Osteoblast (primary cell): ENCODE measurements around the gene AGA. TPM values are rescaled to one million over a fixed set of nuclear protein-coding genes. Genes with fewer than 3 reads are reported as not detected.

Experiments
- DNase-seq: peaks from one replicate; pipeline ENCODE4 v3.0.0; 2011; ENCODE audit warnings: low spot score, mixed read lengths; ENCODE audit not compliant: insufficient read length; ENCODE audit errors: missing footprints
- H2AFZ ChIP-seq: 2 replicates; pipeline ENCODE4 v1.6.0; 2011; ENCODE audit warnings: mild to moderate bottlenecking, low read length
- H3K27ac ChIP-seq: 2 replicates; pipeline ENCODE4 v1.5.1; 2011; ENCODE audit warnings: mild to moderate bottlenecking, low read depth, low read length, moderate library complexity
- H3K27me3 ChIP-seq: 2 replicates; pipeline ENCODE4 v1.6.0; 2012; ENCODE audit warnings: mild to moderate bottlenecking, control low read depth, inconsistent platforms, low read length, moderate library complexity; ENCODE audit not compliant: insufficient read depth
- H3K36me3 ChIP-seq: 2 replicates; pipeline ENCODE4 v1.5.1; 2011; ENCODE audit warnings: mild to moderate bottlenecking, low read length, control low read depth, moderate library complexity; ENCODE audit not compliant: insufficient read depth
- H3K4me1 ChIP-seq: 2 replicates; pipeline ENCODE4 v1.5.1; 2011; ENCODE audit warnings: mild to moderate bottlenecking, low read length, control low read depth, moderate library complexity; ENCODE audit not compliant: insufficient read depth
- H3K4me2 ChIP-seq: 2 replicates; pipeline ENCODE4 v1.6.0; 2011; ENCODE audit warnings: mild to moderate bottlenecking, low read length; ENCODE audit not compliant: insufficient read depth
- H3K4me3 ChIP-seq: fragments of 200-600 bp; sonication (generic); 3 replicates; pipeline ENCODE4 v1.5.1; 2012; ENCODE audit warnings: mild to moderate bottlenecking, low read length, inconsistent platforms; ENCODE audit not compliant: insufficient read depth
- H3K79me2 ChIP-seq: 2 replicates; pipeline ENCODE4 v1.6.0; 2012; ENCODE audit warnings: mild to moderate bottlenecking, low read length, control low read depth, inconsistent platforms; ENCODE audit not compliant: insufficient read depth
- H3K9me3 ChIP-seq: 2 replicates; pipeline ENCODE4 v1.5.1; 2011; ENCODE audit warnings: low read depth, low read length, control low read depth
- H4K20me1 ChIP-seq: 2 replicates; pipeline ENCODE4 v1.6.0; 2012; ENCODE audit warnings: mild to moderate bottlenecking, low read length, control low read depth; ENCODE audit not compliant: insufficient read depth
- total RNA-seq: library from RNA; depleted of rRNA; stranded (reverse); fragments of >200 nt; gene quantifications from 2 replicates; pipeline ENCODE4 v1.2.3, GENCODE V29; 2012
- TF ChIP-seq, protein P1 (sequence below): IDR thresholded peaks from 2 replicates; pipeline ENCODE4 v1.5.1; 2011; ENCODE audit warnings: mild to moderate bottlenecking, low read depth, low read length, moderate library complexity; ENCODE audit errors: extremely low read depth

AGA gene
- total RNA-seq, 1 donor: 43.4 TPM

DNA sequence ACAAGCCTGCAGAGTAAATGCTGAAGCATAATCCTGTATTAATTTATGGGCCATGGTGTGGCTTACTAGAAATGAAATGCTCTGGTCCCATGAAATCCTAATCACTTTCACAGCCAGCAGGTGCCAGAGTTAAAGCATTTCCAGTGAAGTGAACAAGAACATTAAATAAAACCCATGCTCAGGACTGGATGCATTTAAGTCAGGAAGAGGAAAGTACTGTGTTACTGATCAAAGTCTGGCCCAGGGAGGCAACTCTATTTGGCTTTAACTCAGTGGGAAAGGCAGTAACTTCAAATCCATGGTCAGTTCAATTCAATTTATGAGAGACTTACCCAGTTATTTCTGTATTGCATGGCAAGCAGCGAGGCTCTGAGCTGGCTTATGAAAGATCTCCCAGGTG is 29.2 kb downstream of the AGA start:
- no peaks in the 10 kb centered on the region for H3K4me1 ChIP-seq
- no peak overlapping the region for H3K27ac ChIP-seq
- no peaks in the 10 kb centered on the region for H3K36me3 ChIP-seq
- no peak overlapping the region for H3K4me2 ChIP-seq
- H4K20me1 ChIP-seq: no peaks in the 10 kb centered on the region
- no peak for DNase-seq
- no peaks in the 10 kb centered on the region for H3K9me3 ChIP-seq
- no peaks in the 10 kb centered on the region for H3K79me2 ChIP-seq
- no peak overlapping the region for H3K4me3 ChIP-seq
- TF ChIP-seq, protein P1, sequence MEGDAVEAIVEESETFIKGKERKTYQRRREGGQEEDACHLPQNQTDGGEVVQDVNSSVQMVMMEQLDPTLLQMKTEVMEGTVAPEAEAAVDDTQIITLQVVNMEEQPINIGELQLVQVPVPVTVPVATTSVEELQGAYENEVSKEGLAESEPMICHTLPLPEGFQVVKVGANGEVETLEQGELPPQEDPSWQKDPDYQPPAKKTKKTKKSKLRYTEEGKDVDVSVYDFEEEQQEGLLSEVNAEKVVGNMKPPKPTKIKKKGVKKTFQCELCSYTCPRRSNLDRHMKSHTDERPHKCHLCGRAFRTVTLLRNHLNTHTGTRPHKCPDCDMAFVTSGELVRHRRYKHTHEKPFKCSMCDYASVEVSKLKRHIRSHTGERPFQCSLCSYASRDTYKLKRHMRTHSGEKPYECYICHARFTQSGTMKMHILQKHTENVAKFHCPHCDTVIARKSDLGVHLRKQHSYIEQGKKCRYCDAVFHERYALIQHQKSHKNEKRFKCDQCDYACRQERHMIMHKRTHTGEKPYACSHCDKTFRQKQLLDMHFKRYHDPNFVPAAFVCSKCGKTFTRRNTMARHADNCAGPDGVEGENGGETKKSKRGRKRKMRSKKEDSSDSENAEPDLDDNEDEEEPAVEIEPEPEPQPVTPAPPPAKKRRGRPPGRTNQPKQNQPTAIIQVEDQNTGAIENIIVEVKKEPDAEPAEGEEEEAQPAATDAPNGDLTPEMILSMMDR: no peak
- no peaks in the 10 kb centered on the region for H3K27me3 ChIP-seq
- H2AFZ ChIP-seq: no peak overlapping the region

DNA sequence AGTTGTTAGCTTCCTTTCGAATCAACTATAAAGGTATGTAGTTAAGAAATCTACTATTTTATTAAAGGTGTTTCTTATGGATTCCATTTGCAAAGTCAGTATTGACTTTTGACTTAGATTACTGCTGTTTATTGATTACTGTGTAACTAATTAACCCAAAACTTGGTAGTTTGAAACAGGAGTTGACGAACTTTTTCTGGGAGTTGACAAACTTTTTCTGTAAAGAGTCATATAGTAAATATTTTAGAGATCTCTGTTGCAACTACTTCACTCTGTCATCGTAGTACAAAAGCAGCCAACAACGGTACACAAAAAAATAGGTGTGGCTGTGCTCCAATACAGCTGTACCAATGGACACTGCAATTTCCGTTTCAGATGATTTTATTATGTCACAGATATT is 30.2 kb downstream of the AGA start:
- no peak for DNase-seq
- TF ChIP-seq, protein P1: no peak
- Histone ChIP-seq H3K27ac (no peak overlapping the region), H2AFZ (no peak overlapping the region), H4K20me1 (no peaks in the 10 kb centered on the region), H3K36me3 (no peaks in the 10 kb centered on the region), H3K4me1 (no peaks in the 10 kb centered on the region), H3K4me2 (no peak overlapping the region), H3K79me2 (no peaks in the 10 kb centered on the region), H3K9me3 (no peaks in the 10 kb centered on the region), H3K27me3 (no peaks in the 10 kb centered on the region), H3K4me3 (no peak overlapping the region)

DNA sequence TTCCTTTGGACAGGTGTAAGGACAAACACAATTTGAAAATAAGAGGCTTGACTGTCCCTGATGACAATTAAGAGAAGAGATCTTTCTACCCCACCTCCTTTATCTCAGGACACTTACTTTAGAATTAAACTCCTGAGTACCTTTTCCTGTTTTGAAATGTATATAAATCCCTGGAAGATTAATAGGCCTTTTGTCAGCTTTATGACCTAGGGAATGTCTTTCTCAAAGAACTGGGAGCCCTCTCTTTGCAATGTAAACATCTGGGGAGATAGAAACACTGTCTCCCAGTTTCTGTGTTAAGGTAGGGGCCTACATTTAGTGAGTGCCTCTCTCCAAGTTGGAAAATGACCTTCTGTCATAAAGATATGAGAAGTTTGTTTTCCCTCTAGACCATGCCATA is 31.7 kb downstream of the AGA start:
- no peaks in the 10 kb centered on the region for H3K9me3 ChIP-seq
- no peak overlapping the region for H3K4me3 ChIP-seq
- H3K27me3 ChIP-seq: no peaks in the 10 kb centered on the region
- no peaks in the 10 kb centered on the region for H3K79me2 ChIP-seq
- no peaks in the 10 kb centered on the region for H3K36me3 ChIP-seq
- no peaks in the 10 kb centered on the region for H3K4me1 ChIP-seq
- no peak overlapping the region for H2AFZ ChIP-seq
- H3K4me2 ChIP-seq: no peak overlapping the region
- no peak for DNase-seq
- no peak overlapping the region for H3K27ac ChIP-seq
- TF ChIP-seq, protein P1: no peak
- no peaks in the 10 kb centered on the region for H4K20me1 ChIP-seq

DNA sequence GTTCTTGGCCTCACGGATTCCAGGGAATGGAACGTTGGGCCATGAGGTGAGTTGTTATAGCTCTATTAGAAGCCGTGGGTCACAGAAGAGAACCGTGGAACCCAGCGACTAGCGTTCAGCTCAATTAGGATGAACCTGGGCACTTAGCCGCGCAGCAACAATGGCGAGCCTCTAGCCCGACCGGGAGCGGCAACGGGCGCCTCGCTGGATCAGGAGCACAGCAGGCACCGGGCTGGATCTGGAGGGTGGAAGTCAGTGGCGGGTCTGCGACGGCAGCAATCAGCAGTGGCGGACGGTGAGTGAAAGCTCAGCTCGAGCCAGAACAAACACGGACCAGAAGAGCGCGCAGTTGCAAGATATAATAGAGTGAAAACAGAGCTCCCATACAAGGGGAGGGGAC is 34.2 kb downstream of the AGA start:
- TF ChIP-seq, protein P1: no peak
- no peaks in the 10 kb centered on the region for H3K79me2 ChIP-seq
- H3K4me1 ChIP-seq: no peaks in the 10 kb centered on the region
- no peaks in the 10 kb centered on the region for H4K20me1 ChIP-seq
- peaks cover 2% of the 10 kb centered on the region for H3K27me3 ChIP-seq
- H2AFZ ChIP-seq: no peak overlapping the region
- no peak for DNase-seq
- H3K9me3 ChIP-seq: no peaks in the 10 kb centered on the region
- H3K36me3 ChIP-seq: no peaks in the 10 kb centered on the region
- no peak overlapping the region for H3K4me3 ChIP-seq
- H3K27ac ChIP-seq: no peak overlapping the region
- H3K4me2 ChIP-seq: no peak overlapping the region
